IPS DF 19.7 (cell line): Measurements from ENCODE around the gene CHMP4A.
"Not testable (repeated sequence)": the region's sequence is repeated elsewhere in the genome, so short reads cannot be mapped to it uniquely, and the experiment has no call there.

Source experiments
- DNase-seq: peaks from one replicate; pipeline ENCODE4 v3.0.0-alpha.2; 2013; ENCODE audit warnings: low read depth, low spot score

CHMP4A gene

GRCh38 chr14:24247422-24247821 is 34.1 kb upstream of the CHMP4A start:
- DNase-seq = no peak

- no peak for DNase-seq
These were observed 33.5 kb upstream of the CHMP4A start for GRCh38 chr14:24246765-24247212.

- DNase-seq = not testable (repeated sequence)
These were observed 32.1 kb upstream of the CHMP4A start for GRCh38 chr14:24245350-24245749.

- DNase-seq = no peak
These were observed 30.1 kb upstream of the CHMP4A start for GRCh38 chr14:24243336-24243836.

GRCh38 chr14:24241829-24242443 is 28.6 kb upstream of the CHMP4A start:
- DNase-seq = no peak

- DNase-seq = no peak
These were observed 27.0 kb upstream of the CHMP4A start for GRCh38 chr14:24240110-24240918.

GRCh38 chr14:24238527-24239037 is 25.3 kb upstream of the CHMP4A start:
- no peak for DNase-seq

- DNase-seq = no peak
These were observed 24.8 kb upstream of the CHMP4A start for GRCh38 chr14:24238123-24238522.

- DNase-seq = no peak
These were observed 24.2 kb upstream of the CHMP4A start for GRCh38 chr14:24237463-24237955.

- DNase-seq = no peak
These were observed 23.6 kb upstream of the CHMP4A start for GRCh38 chr14:24236689-24237462.

GRCh38 chr14:24235804-24236688 is 22.8 kb upstream of the CHMP4A start:
- no peak for DNase-seq

GRCh38 chr14:24234095-24235005 is 21.1 kb upstream of the CHMP4A start:
- DNase-seq = no peak

GRCh38 chr14:24233538-24233866 is 20.2 kb upstream of the CHMP4A start:
- DNase-seq = no peak

GRCh38 chr14:24232645-24233537 is 19.6 kb upstream of the CHMP4A start, which contains the start of gene GMPR2:
Gene GMPR2, plus strand, starts transcription at chr14:24232929. Its CDS starts 325 bp downstream, at chr14:24233254.
- no peak for DNase-seq

GRCh38 chr14:24232121-24232644 is 18.9 kb upstream of the CHMP4A start, which contains the start of gene NEDD8:
Gene NEDD8, minus strand, starts transcription at chr14:24232367. Its CDS starts 100 bp downstream, at chr14:24232267.
- DNase-seq = peak; percentile 78

- DNase-seq = no peak
These were observed 18.2 kb upstream of the CHMP4A start for GRCh38 chr14:24231263-24232120.

- no peak for DNase-seq
These were observed 15.6 kb upstream of the CHMP4A start for GRCh38 chr14:24228902-24229301.
